GM12801 (cell line): ENCODE measurements around the gene NHLRC4.

ENCODE experiments used
- CTCF ChIP-seq: IDR thresholded peaks from one replicate; pipeline ENCODE4 v1.5.1; 2011; ENCODE audit warnings: control low read depth; ENCODE audit not compliant: insufficient read length; ENCODE audit errors: extremely low read depth

The NHLRC4 gene

GRCh38 chr16:576823-577201 lies 10.0 kb downstream of the NHLRC4 start:
- TF ChIP-seq CTCF: no peak

GRCh38 chr16:577796-578195 lies 11.0 kb downstream of the NHLRC4 start:
- TF ChIP-seq CTCF: no peak

DNA sequence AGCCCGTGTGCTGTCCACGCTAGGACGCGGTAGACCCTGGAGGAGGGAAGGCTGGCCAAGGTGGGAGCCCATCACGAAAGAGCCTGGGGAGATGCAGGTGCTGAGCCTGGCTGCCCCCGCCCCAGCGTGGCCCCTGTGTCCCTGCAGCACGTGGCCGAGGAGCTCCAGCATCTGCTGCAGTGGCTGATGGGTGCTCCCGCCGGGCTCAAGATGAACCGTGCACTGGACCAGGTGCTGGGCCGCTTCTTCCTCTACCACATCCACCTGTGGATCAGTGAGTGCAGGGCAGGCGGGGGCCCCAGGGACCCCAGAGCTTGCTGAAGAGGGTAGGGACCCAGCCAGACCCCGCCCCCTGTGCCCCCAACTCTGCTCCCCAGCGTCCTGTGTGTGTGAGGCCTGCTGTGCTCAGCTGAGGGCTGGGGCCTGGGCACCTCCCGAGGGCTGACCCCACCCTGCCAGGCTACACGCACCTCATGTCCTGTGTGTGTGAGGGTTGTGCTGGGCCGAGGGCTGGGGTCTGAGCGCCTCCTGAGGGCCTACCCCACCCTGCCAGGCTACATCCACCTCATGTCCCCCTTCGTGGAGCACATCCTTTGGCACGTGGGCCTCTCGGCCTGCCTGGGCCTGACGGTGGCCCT lies 11.5 kb downstream of the NHLRC4 start:
- TF ChIP-seq CTCF: no peak

- TF ChIP-seq CTCF: no peak
Observed at GRCh38 chr16:578870-579405, 12.1 kb downstream of the NHLRC4 start.

DNA sequence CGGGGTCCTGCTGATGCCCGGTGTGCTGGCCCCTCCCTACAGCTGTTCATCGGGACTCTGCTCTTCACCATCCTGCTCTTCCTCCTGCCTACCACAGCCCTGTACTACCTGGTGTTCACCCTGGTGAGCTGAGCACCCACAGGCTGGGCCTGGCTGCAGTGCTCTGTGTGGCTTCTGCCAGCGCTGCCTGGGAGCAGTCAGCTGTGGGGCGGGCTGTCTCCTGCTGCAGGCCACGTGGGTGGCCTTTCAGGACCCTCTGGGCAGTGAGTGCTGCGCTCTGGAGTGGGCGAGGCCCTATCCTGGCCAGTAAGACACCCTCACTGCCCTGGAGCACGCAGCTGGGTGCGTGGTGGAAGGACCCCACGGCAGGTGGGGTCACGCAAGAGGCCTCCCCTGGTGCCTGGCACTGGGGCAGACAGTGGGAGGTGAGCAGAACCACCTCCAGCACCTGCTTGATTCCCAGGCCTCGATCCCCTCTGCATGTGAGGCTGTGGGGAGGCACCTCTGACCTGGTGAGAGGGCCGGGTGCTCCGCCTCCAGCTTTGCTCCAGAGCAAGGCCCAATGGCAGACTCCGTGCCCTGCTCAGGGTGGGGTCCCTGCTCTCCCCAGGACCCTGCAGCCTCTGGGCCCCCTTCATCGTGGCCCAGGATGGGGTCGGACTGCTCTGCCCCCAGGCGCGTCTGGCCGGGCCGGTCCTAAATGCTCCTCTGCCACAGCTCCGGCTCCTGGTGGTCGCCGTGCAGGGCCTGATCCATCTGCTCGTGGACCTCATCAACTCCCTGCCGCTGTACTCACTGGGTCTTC lies 13.5 kb downstream of the NHLRC4 start:
- TF ChIP-seq CTCF: no peak

DNA sequence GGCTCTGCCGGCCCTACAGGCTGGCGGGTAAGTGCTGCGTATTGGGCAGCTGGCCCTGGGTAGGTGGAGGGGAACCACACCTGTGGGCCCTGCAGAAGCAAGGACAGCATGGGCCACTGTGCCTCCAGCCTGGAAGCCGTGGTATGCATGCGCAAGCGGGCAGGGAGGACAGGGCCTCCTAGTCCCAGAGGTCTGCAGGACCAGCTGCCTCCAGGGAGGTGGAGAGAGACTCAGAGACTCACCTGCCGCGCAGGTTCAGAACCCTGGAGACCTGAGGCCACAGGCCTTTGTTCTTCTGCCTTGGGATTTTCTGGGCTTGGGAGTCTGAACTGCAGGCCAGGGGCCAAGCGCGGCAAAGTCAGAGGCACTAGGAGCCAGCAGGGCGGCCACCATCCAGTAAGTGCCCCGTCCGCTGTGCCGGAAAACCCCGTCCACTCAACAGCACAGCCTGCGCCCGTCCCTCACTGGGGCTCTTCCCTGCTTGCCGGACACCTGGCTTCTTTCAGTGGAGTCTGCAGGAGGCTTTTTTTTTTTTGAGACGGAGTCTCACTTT lies 14.2 kb downstream of the NHLRC4 start:
- TF ChIP-seq CTCF: no peak

DNA sequence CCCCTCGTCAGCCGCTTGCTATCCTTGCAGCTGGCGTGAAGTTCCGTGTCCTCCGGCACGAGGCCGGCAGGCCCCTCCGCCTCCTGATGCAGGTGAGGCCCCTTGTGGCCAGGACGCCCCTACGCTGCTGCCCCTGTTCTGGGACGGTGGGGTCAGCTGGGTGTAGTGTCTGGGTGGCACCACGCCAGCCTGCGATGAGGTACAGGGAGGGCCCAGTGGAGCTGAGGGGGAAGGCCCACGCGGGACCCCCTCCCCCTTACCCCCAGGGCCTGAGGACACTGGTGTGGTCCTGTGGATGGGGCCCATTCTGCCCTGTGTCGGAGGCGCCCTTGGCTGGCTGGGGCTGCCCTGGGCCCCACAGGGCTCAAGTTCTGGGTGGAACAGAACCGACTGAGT lies 15.4 kb downstream of the NHLRC4 start:
- no peak for TF ChIP-seq CTCF
